Activated T-cell treated with anti-CD3 and anti-CD28 coated beads, Interleukin-2, amount 50 U/mL, for 4 hours (primary cell): Measurements from ENCODE around the gene ARHGEF33. TPM values are rescaled to one million over a fixed set of nuclear protein-coding genes. Genes with fewer than 3 reads are reported as not detected.

Experiments
- ATAC-seq, 2 donors: fragments of 200-7000 bp; cut with Tn5 transposase; one replicate each; pipeline ENCODE4 v1.10.0; 2021
- DNase-seq: peaks from one replicate; pipeline ENCODE4 v3.0.0-alpha.2; 2020
- H3K27me3 Mint-ChIP-seq: one replicate; pipeline ENCODE4 v1.8.0; 2021; ENCODE audit warnings: low read depth, mixed read lengths
- H3K36me3 Mint-ChIP-seq: one replicate; pipeline ENCODE4 v1.8.0; 2022; ENCODE audit warnings: mixed read lengths; ENCODE audit not compliant: insufficient read depth
- H3K4me1 Mint-ChIP-seq: one replicate; pipeline ENCODE4 v1.8.0; 2021; ENCODE audit warnings: low read depth, mixed read lengths
- H3K4me3 Mint-ChIP-seq: one replicate; pipeline ENCODE4 v1.8.0; 2021; ENCODE audit warnings: mild to moderate bottlenecking, moderate library complexity, mixed read lengths
- H3K9me3 Mint-ChIP-seq: one replicate; pipeline ENCODE4 v1.8.0; 2021; ENCODE audit warnings: mixed read lengths
- total RNA-seq, 3 donors: library from RNA; stranded (reverse); gene quantifications; one replicate each; pipeline ENCODE4 v1.2.1, GENCODE V29; 2021

ARHGEF33 gene
- total RNA-seq = under 1 TPM in 2 of 3 donors, not detected in 1; 0.05 to 0.35 TPM

- ATAC-seq (no peak), DNase-seq (no peak)
- Mint-ChIP-seq H3K9me3 (no peaks in the 10 kb centered on the region), H3K4me3 (no peak within 1 kb of the TSS), H3K4me1 (no peaks in the 10 kb centered on the region), H3K27me3 (no peaks in the 10 kb centered on the region), H3K36me3 (no peaks in the 10 kb centered on the region)
These were observed at the start of gene ARHGEF33 for GRCh38 chr2:38889575-38889974. Gene ARHGEF33, plus strand, starts transcription at chr2:38889875. Its CDS starts 29,573 bp downstream, at chr2:38919448.

GRCh38 chr2:38850045-38850444 is 39.6 kb upstream of the ARHGEF33 start:
- Mint-ChIP-seq H3K36me3 (peaks cover 44% of the 10 kb centered on the region), H3K4me1 (no peaks in the 10 kb centered on the region), H3K27me3 (no peaks in the 10 kb centered on the region), H3K9me3 (no peaks in the 10 kb centered on the region), H3K4me3 (no peak overlapping the region)
- ATAC-seq (no peak), DNase-seq (no peak)

GRCh38 chr2:38856165-38856564 is 33.5 kb upstream of the ARHGEF33 start:
- Mint-ChIP-seq H3K36me3 (peaks cover 34% of the 10 kb centered on the region), H3K27me3 (no peaks in the 10 kb centered on the region), H3K9me3 (no peaks in the 10 kb centered on the region), H3K4me1 (no peaks in the 10 kb centered on the region), H3K4me3 (no peak overlapping the region)
- no peak for ATAC-seq
- no peak for DNase-seq

- Mint-ChIP-seq H3K9me3 (no peaks in the 10 kb centered on the region), H3K27me3 (no peaks in the 10 kb centered on the region), H3K36me3 (peaks cover 53% of the 10 kb centered on the region), H3K4me1 (peaks cover 2% of the 10 kb centered on the region), H3K4me3 (no peak overlapping the region)
- ATAC-seq (no peak), DNase-seq (no peak)
These were observed 27.2 kb upstream of the ARHGEF33 start for GRCh38 chr2:38862476-38862875.

- H3K4me1 Mint-ChIP-seq = peaks cover 2% of the 10 kb centered on the region
- ATAC-seq (peak in 1 of 2 donors; percentile 18), DNase-seq (no peak)
- H3K9me3 Mint-ChIP-seq = no peaks in the 10 kb centered on the region
- no peaks in the 10 kb centered on the region for H3K27me3 Mint-ChIP-seq
- H3K36me3 Mint-ChIP-seq = peaks cover 58% of the 10 kb centered on the region
- no peak overlapping the region for H3K4me3 Mint-ChIP-seq
These were observed 26.5 kb upstream of the ARHGEF33 start for GRCh38 chr2:38863061-38863695.

- Mint-ChIP-seq H3K27me3 (no peaks in the 10 kb centered on the region), H3K36me3 (peaks cover 55% of the 10 kb centered on the region), H3K4me3 (no peak overlapping the region), H3K9me3 (peaks cover 19% of the 10 kb centered on the region), H3K4me1 (peaks cover 4% of the 10 kb centered on the region)
- DNase-seq (no peak), ATAC-seq (no peak)
These were observed 22.8 kb upstream of the ARHGEF33 start for GRCh38 chr2:38866773-38867443.

GRCh38 chr2:38871432-38871831 is 18.2 kb upstream of the ARHGEF33 start:
- DNase-seq (no peak), ATAC-seq (no peak)
- H3K4me1 Mint-ChIP-seq = peaks cover 28% of the 10 kb centered on the region
- H3K36me3 Mint-ChIP-seq = peaks cover 36% of the 10 kb centered on the region
- no peak overlapping the region for H3K4me3 Mint-ChIP-seq
- H3K27me3 Mint-ChIP-seq = no peaks in the 10 kb centered on the region
- peaks cover 27% of the 10 kb centered on the region for H3K9me3 Mint-ChIP-seq

- DNase-seq (no peak), ATAC-seq (no peak)
- peak overlapping the region; percentile 96 for H3K4me3 Mint-ChIP-seq
- peaks cover 29% of the 10 kb centered on the region for H3K4me1 Mint-ChIP-seq
- peaks cover 23% of the 10 kb centered on the region for H3K36me3 Mint-ChIP-seq
- H3K27me3 Mint-ChIP-seq = no peaks in the 10 kb centered on the region
- H3K9me3 Mint-ChIP-seq = peaks cover 27% of the 10 kb centered on the region
These were observed 15.9 kb upstream of the ARHGEF33 start for GRCh38 chr2:38873763-38874162.

GRCh38 chr2:38875227-38875575 is 14.5 kb upstream of the ARHGEF33 start:
- Mint-ChIP-seq H3K36me3 (peaks cover 13% of the 10 kb centered on the region), H3K4me1 (peaks cover 26% of the 10 kb centered on the region), H3K9me3 (peaks cover 15% of the 10 kb centered on the region), H3K27me3 (no peaks in the 10 kb centered on the region), H3K4me3 (peak overlapping the region; percentile 96)
- DNase-seq (no peak), ATAC-seq (no peak)

GRCh38 chr2:38875576-38876367 is 13.9 kb upstream of the ARHGEF33 start, which contains the start of the genes DHX57 and MORN2:
Gene DHX57, minus strand, starts transcription at chr2:38875934. Its CDS starts 7,529 bp downstream, at chr2:38868405.
Gene MORN2, plus strand, starts transcription at chr2:38875976.
- H3K36me3 Mint-ChIP-seq = peaks cover 11% of the 10 kb centered on the region
- peak; percentile 70 for DNase-seq
- H3K9me3 Mint-ChIP-seq = peaks cover 13% of the 10 kb centered on the region
- ATAC-seq = peak; percentile 99
- peaks cover 26% of the 10 kb centered on the region for H3K4me1 Mint-ChIP-seq
- peak within 1 kb of the TSS; percentile 96 for H3K4me3 Mint-ChIP-seq
- no peaks in the 10 kb centered on the region for H3K27me3 Mint-ChIP-seq

GRCh38 chr2:38876407-38876806 is 13.3 kb upstream of the ARHGEF33 start:
- Mint-ChIP-seq H3K9me3 (peaks cover 10% of the 10 kb centered on the region), H3K27me3 (no peaks in the 10 kb centered on the region), H3K4me1 (peaks cover 26% of the 10 kb centered on the region), H3K4me3 (peak overlapping the region; percentile 96), H3K36me3 (peaks cover 13% of the 10 kb centered on the region)
- no peak for ATAC-seq
- no peak for DNase-seq

- ATAC-seq (no peak), DNase-seq (no peak)
- H3K4me1 Mint-ChIP-seq = no peaks in the 10 kb centered on the region
- H3K9me3 Mint-ChIP-seq = no peaks in the 10 kb centered on the region
- no peak overlapping the region for H3K4me3 Mint-ChIP-seq
- peaks cover 5% of the 10 kb centered on the region for H3K36me3 Mint-ChIP-seq
- no peaks in the 10 kb centered on the region for H3K27me3 Mint-ChIP-seq
These were observed 3.6 kb upstream of the ARHGEF33 start for GRCh38 chr2:38886063-38886462.

GRCh38 chr2:38887347-38887746 is 2.3 kb upstream of the ARHGEF33 start:
- DNase-seq (no peak), ATAC-seq (no peak)
- Mint-ChIP-seq H3K36me3 (peaks cover 3% of the 10 kb centered on the region), H3K4me3 (no peak overlapping the region), H3K27me3 (no peaks in the 10 kb centered on the region), H3K9me3 (no peaks in the 10 kb centered on the region), H3K4me1 (no peaks in the 10 kb centered on the region)

GRCh38 chr2:38887902-38888554 is 1.6 kb upstream of the ARHGEF33 start:
- no peaks in the 10 kb centered on the region for H3K9me3 Mint-ChIP-seq
- H3K36me3 Mint-ChIP-seq = peaks cover 1% of the 10 kb centered on the region
- ATAC-seq = no peak

More at GRCh38 chr2:38887902-38888554, 1.6 kb upstream of the ARHGEF33 start:
- H3K27me3 Mint-ChIP-seq = no peaks in the 10 kb centered on the region
- H3K4me1 Mint-ChIP-seq = no peaks in the 10 kb centered on the region
- DNase-seq = no peak
- no peak overlapping the region for H3K4me3 Mint-ChIP-seq
